Mesenchymal stem cell (in vitro differentiated cells and primary cell): ENCODE measurements around the gene RBM5.

Source experiments
- DNase-seq: peaks from one replicate; pipeline ENCODE4 v3.0.0-alpha.2; 2013
- H2AFZ ChIP-seq: one replicate; pipeline ENCODE4 v1.6.1; 2013; ENCODE audit warnings: low read depth, mild to moderate bottlenecking, control low read depth, inconsistent platforms, low read length, moderate library complexity
- H2AK5ac ChIP-seq: 2 replicates; pipeline ENCODE4 v1.6.1; 2013; ENCODE audit warnings: low read length, moderate library complexity, mild to moderate bottlenecking, inconsistent platforms; ENCODE audit not compliant: severe bottlenecking
- H2BK120ac ChIP-seq: one replicate; pipeline ENCODE4 v1.6.1; 2013; ENCODE audit warnings: low read depth, mild to moderate bottlenecking, inconsistent platforms, low read length, moderate library complexity
- H2BK12ac ChIP-seq, 2 experiments: one replicate each; pipeline ENCODE4 v1.6.1; 2013; ENCODE audit warnings: inconsistent platforms in 2 of 2, low read length in 2 of 2, mild to moderate bottlenecking in 2 of 2, moderate library complexity in 2 of 2, control low read depth in 1 of 2
- H2BK15ac ChIP-seq: one replicate; pipeline ENCODE4 v1.6.1; 2013; ENCODE audit warnings: mild to moderate bottlenecking, low read depth, inconsistent platforms; ENCODE audit not compliant: poor library complexity, severe bottlenecking
- H2BK5ac ChIP-seq: 2 replicates; pipeline ENCODE4 v1.6.1; 2013; ENCODE audit warnings: low read depth, mild to moderate bottlenecking, low read length, control low read depth, inconsistent platforms; ENCODE audit not compliant: poor library complexity, severe bottlenecking
- H3K14ac ChIP-seq, 2 experiments: one replicate each; pipeline ENCODE4 v1.6.1; 2013; ENCODE audit warnings: inconsistent platforms in 2 of 2, low read length in 2 of 2, control low read depth in 1 of 2, mild to moderate bottlenecking in 1 of 2, moderate library complexity in 1 of 2
- H3K18ac ChIP-seq, 2 experiments: one replicate each; pipeline ENCODE4 v1.6.1; 2013; ENCODE audit warnings: inconsistent platforms in 2 of 2, low read length in 2 of 2, control low read depth in 1 of 2, low read depth in 1 of 2, mild to moderate bottlenecking in 1 of 2
- H3K23ac ChIP-seq, 2 experiments: one replicate each; pipeline ENCODE4 v1.6.1; 2013; ENCODE audit warnings: inconsistent platforms in 2 of 2, low read length in 2 of 2, mild to moderate bottlenecking in 2 of 2, moderate library complexity in 2 of 2, control low read depth in 1 of 2
- H3K27ac ChIP-seq: 2 replicates; pipeline ENCODE4 v1.5.1; 2013; ENCODE audit warnings: mild to moderate bottlenecking, moderate library complexity, low read length, control low read depth, inconsistent platforms; ENCODE audit not compliant: poor library complexity, severe bottlenecking
- H3K27me3 ChIP-seq, 2 experiments: 2 replicates each; pipeline versions ENCODE4 v1.6.1 to v1.7.0; 2013; ENCODE audit warnings: low read length in 2 of 2, mild to moderate bottlenecking in 2 of 2, moderate library complexity in 2 of 2, control low read depth in 1 of 2, inconsistent platforms in 1 of 2; ENCODE audit not compliant: control insufficient read depth in 1 of 2, insufficient read depth in 1 of 2
- H3K36me3 ChIP-seq, 2 experiments: 2 replicates each; pipeline versions ENCODE4 v1.6.1 to v1.7.0; 2013; ENCODE audit warnings: low read length in 2 of 2, control low read depth in 1 of 2, inconsistent platforms in 1 of 2, low read depth in 1 of 2, mild to moderate bottlenecking in 1 of 2; ENCODE audit not compliant: insufficient read depth in 2 of 2, control insufficient read depth in 1 of 2
- H3K4ac ChIP-seq, 2 experiments: one replicate each; pipeline ENCODE4 v1.6.1; 2013; ENCODE audit warnings: inconsistent platforms in 2 of 2, low read length in 2 of 2, mild to moderate bottlenecking in 2 of 2, moderate library complexity in 2 of 2, control low read depth in 1 of 2, low read depth in 1 of 2
- H3K4me1 ChIP-seq: 2 replicates; pipeline ENCODE4 v1.6.1; 2013; ENCODE audit warnings: low read depth, low read length, control low read depth; ENCODE audit not compliant: control insufficient read depth, insufficient read depth
- H3K4me2 ChIP-seq: 2 replicates; pipeline ENCODE4 v1.6.1; 2013; ENCODE audit warnings: low read length, mild to moderate bottlenecking, inconsistent platforms; ENCODE audit not compliant: poor library complexity, severe bottlenecking
- H3K4me3 ChIP-seq, 2 experiments: 2 replicates each; pipeline versions ENCODE4 v1.5.1 to v1.7.0; 2013; ENCODE audit warnings: low read length in 2 of 2, mild to moderate bottlenecking in 2 of 2, control low read depth in 1 of 2, low read depth in 1 of 2; ENCODE audit not compliant: insufficient read depth in 1 of 2
- H3K79me1 ChIP-seq: replicated peaks from 2 replicates; pipeline ENCODE4 v1.6.1; 2013; ENCODE audit warnings: mild to moderate bottlenecking, control low read depth, low read length, inconsistent platforms; ENCODE audit not compliant: poor library complexity, severe bottlenecking
- H3K9ac ChIP-seq: 2 replicates; pipeline ENCODE4 v1.7.0; 2013; ENCODE audit warnings: mild to moderate bottlenecking, low read length, moderate library complexity
- H3K9me3 ChIP-seq: 2 replicates; pipeline ENCODE4 v1.7.0; 2013; ENCODE audit warnings: mild to moderate bottlenecking, low read length; ENCODE audit not compliant: control insufficient read depth
- H4K8ac ChIP-seq: one replicate; pipeline ENCODE4 v1.6.1; 2013; ENCODE audit warnings: inconsistent platforms, mild to moderate bottlenecking, low read length, moderate library complexity
- H4K91ac ChIP-seq: one replicate; pipeline ENCODE4 v1.6.1; 2013; ENCODE audit warnings: mild to moderate bottlenecking, low read length, inconsistent platforms
- WGBS: methylation state at CpG from one replicate; pipeline ENCODE4 v1.1.7; 2013; ENCODE audit warnings: mixed read lengths; 5-methylcytosine and 5-hydroxymethylcytosine counted together

The RBM5 gene

DNA sequence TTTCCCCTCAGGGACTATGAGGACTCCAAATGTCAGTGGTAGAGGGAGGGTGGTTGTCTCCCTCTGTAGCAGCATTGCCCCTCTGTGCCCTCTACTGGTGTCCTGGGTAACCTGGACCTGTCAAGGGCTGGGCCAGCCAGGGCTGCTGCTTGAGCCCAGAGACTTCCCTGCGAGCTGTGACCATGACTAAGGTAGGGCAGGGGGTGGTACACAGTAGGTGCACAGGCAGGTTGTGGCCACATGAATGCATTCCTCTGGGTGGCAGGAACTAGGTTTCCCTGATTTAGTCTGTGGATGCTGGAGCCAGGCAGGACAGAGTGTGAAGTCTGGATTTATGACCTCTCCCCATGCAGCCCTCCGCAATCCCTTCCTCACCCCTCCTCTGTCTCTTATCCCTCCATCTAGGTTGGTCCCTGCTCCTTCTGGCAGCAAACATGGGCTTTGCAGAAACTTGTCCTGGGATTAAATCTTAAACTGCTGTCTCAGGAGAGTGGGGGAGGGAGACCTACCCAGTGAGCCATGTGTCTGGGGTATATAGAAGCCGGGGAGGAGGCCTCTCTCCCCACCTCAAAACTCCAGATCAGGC lies 57.7 kb downstream of the RBM5 start:
- H3K23ac ChIP-seq, result no peak overlapping the region
- peaks cover 0 to 29% of the 10 kb centered on the region in 2 experiments for H3K27me3 ChIP-seq
- 55% methylated on average over 2 of the region's 3 CpGs for WGBS
- no peak overlapping the region for H3K14ac ChIP-seq
- H2BK120ac ChIP-seq, result no peak overlapping the region
- H2AK5ac ChIP-seq, result no peak overlapping the region
- DNase-seq, result no peak
- H3K9ac ChIP-seq, result no peak overlapping the region
- H3K4me2 ChIP-seq, result no peak overlapping the region
- no peak overlapping the region for H2BK5ac ChIP-seq
- no peak overlapping the region for H3K4me3 ChIP-seq
- H2BK12ac ChIP-seq, result peak overlapping the region; percentile 49 to 80
- H4K91ac ChIP-seq, result no peak overlapping the region
- H3K79me1 ChIP-seq, result no peaks in the 10 kb centered on the region
- no peak overlapping the region for H2BK15ac ChIP-seq
- H3K9me3 ChIP-seq, result no peaks in the 10 kb centered on the region
- no peak overlapping the region for H4K8ac ChIP-seq
- peak overlapping the region; percentile 23 to 64 for H3K18ac ChIP-seq
- peaks cover 2% of the 10 kb centered on the region for H3K4me1 ChIP-seq
- H2AFZ ChIP-seq, result no peak overlapping the region
- no peak overlapping the region for H3K4ac ChIP-seq
- H3K36me3 ChIP-seq, result no peaks in the 10 kb centered on the region
- H3K27ac ChIP-seq, result no peak overlapping the region

DNA sequence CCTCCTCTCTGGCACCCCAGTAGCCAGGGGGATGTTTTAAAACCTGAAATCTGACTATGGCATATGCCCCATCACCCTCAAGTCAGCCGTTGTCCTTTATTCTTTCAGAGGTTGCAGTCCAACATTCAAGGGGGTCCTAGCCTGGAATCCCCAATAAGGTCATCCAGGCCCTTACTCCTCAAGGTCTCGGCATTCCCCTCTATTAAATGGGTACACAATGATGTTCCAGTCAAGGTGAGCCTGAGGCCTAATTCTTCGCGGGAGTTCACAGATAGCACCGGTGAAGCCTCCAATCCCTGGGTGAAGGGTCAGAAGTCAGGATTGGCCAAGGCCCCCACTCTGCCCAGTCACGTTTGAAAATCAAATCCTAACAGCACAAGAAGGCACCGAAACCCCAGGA lies 58.3 kb downstream of the RBM5 start:
- no peak overlapping the region for H3K18ac ChIP-seq
- no peak for DNase-seq
- no peak overlapping the region for H3K27ac ChIP-seq
- H3K4me3 ChIP-seq, result no peak overlapping the region
- H3K4me2 ChIP-seq, result no peak overlapping the region
- no peak overlapping the region for H2AK5ac ChIP-seq
- H2BK15ac ChIP-seq, result peak overlapping the region; percentile 62
- no peak overlapping the region for H3K23ac ChIP-seq
- WGBS, result 96% methylated on average over 7 of the region's 7 CpGs
- no peak overlapping the region for H2AFZ ChIP-seq
- no peak overlapping the region for H2BK5ac ChIP-seq
- no peaks in the 10 kb centered on the region for H3K79me1 ChIP-seq
- peak overlapping the region; percentile 55 for H4K8ac ChIP-seq
- H3K4ac ChIP-seq, result no peak overlapping the region
- H4K91ac ChIP-seq, result no peak overlapping the region
- H3K9ac ChIP-seq, result no peak overlapping the region
- H3K27me3 ChIP-seq, result peaks cover 0 to 34% of the 10 kb centered on the region in 2 experiments
- H3K36me3 ChIP-seq, result no peaks in the 10 kb centered on the region
- no peaks in the 10 kb centered on the region for H3K9me3 ChIP-seq
- H3K14ac ChIP-seq, result no peak overlapping the region
- H3K4me1 ChIP-seq, result peaks cover 2% of the 10 kb centered on the region
- peak overlapping the region; percentile 38 to 65 for H2BK12ac ChIP-seq
- no peak overlapping the region for H2BK120ac ChIP-seq

DNA sequence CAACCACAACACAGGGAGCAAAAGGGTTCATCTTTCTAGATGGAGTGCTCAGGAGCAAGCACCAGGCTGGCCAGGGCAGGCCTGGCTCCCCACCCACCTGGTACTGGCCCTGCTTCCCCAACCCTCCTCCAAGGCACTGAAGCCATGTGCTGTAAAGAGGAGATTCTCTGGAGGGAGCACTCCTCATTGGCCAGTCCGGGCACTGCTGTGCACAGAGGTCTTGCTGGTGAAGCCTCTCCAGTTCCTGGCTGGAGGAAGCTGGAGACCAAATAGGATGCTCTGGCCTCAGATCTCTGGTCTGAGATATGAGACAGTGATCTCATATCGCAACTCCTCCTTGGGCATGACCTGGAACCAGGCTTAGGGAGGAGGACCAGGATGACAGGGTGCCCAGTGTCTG lies 58.7 kb downstream of the RBM5 start:
- Histone ChIP-seq H2AFZ (no peak overlapping the region), H2BK5ac (no peak overlapping the region), H3K4me3 (no peak overlapping the region), H3K4me2 (no peak overlapping the region), H3K14ac (no peak overlapping the region), H2BK12ac (peak overlapping the region; percentile 62 to 65), H3K23ac (peak overlapping the region in 1 of 2 experiments; percentile 35), H2BK120ac (no peak overlapping the region), H3K9me3 (no peaks in the 10 kb centered on the region), H3K18ac (no peak overlapping the region), H3K36me3 (no peaks in the 10 kb centered on the region), H3K27me3 (peaks cover 0 to 34% of the 10 kb centered on the region in 2 experiments), H2BK15ac (no peak overlapping the region), H3K9ac (no peak overlapping the region), H3K4me1 (peaks cover 2% of the 10 kb centered on the region), H3K4ac (no peak overlapping the region), H3K79me1 (no peaks in the 10 kb centered on the region), H4K91ac (no peak overlapping the region), H4K8ac (peak overlapping the region; percentile 55), H2AK5ac (no peak overlapping the region), H3K27ac (no peak overlapping the region)
- DNase-seq, result no peak
- 91% methylated on average over 2 of the region's 2 CpGs for WGBS

- no peak for DNase-seq
- H3K4me3 ChIP-seq, result no peak overlapping the region
- H2BK120ac ChIP-seq, result no peak overlapping the region
- peak overlapping the region; percentile 62 to 80 for H2BK12ac ChIP-seq
- peaks cover 2% of the 10 kb centered on the region for H3K4me1 ChIP-seq
- H3K23ac ChIP-seq, result peak overlapping the region in 1 of 2 experiments; percentile 35
- H4K91ac ChIP-seq, result no peak overlapping the region
- no peak overlapping the region for H3K9ac ChIP-seq
- H2AFZ ChIP-seq, result no peak overlapping the region
- no peak overlapping the region for H3K18ac ChIP-seq
- H3K79me1 ChIP-seq, result no peaks in the 10 kb centered on the region
- H2AK5ac ChIP-seq, result no peak overlapping the region
- H3K27ac ChIP-seq, result no peak overlapping the region
- H3K4ac ChIP-seq, result no peak overlapping the region
- no peaks in the 10 kb centered on the region for H3K36me3 ChIP-seq
- peaks cover 0 to 36% of the 10 kb centered on the region in 2 experiments for H3K27me3 ChIP-seq
- no peak overlapping the region for H2BK5ac ChIP-seq
- WGBS, result 47% methylated on average over 6 of the region's 6 CpGs
- no peaks in the 10 kb centered on the region for H3K9me3 ChIP-seq
- peak overlapping the region; percentile 15 for H4K8ac ChIP-seq
- H3K4me2 ChIP-seq, result no peak overlapping the region
- peak overlapping the region in 1 of 2 experiments; percentile 35 for H3K14ac ChIP-seq
- H2BK15ac ChIP-seq, result no peak overlapping the region
Observed at GRCh38 chr3:50147861-50148260, 59.1 kb downstream of the RBM5 start.
